HG03097 (cell line): ENCODE measurements around the gene DRC1.

Experiments
- ATAC-seq: cut with Tn5 transposase; IDR thresholded peaks from one replicate; pipeline ENCODE4 v1.9.1; 2021; ENCODE audit not compliant: unreplicated experiment, low FRiP score

The DRC1 gene

GRCh38 chr2:26475037-26475436 is 73.3 kb downstream of the DRC1 start:
- no peak for ATAC-seq

- ATAC-seq = no peak
These were observed 74.2 kb downstream of the DRC1 start for GRCh38 chr2:26475832-26476501.

- ATAC-seq = no peak
These were observed 75.6 kb downstream of the DRC1 start for GRCh38 chr2:26477126-26477910.

GRCh38 chr2:26477911-26478253 is 76.2 kb downstream of the DRC1 start, which contains the start of gene OTOF:
Gene OTOF (minus strand): TSS chr2:26478124.
- ATAC-seq = no peak

GRCh38 chr2:26478366-26478765 is 76.6 kb downstream of the DRC1 start:
- no peak for ATAC-seq

- no peak for ATAC-seq
These were observed 77.5 kb downstream of the DRC1 start for GRCh38 chr2:26479131-26479788.

- ATAC-seq = no peak
These were observed 78.3 kb downstream of the DRC1 start for GRCh38 chr2:26479789-26480565.

GRCh38 chr2:26480566-26481423 is 79.1 kb downstream of the DRC1 start:
- ATAC-seq = no peak

- no peak for ATAC-seq
These were observed 80.0 kb downstream of the DRC1 start for GRCh38 chr2:26481706-26482105.

- no peak for ATAC-seq
These were observed 80.7 kb downstream of the DRC1 start for GRCh38 chr2:26482211-26483026.

- ATAC-seq = no peak
These were observed 81.3 kb downstream of the DRC1 start for GRCh38 chr2:26483027-26483326.

- no peak for ATAC-seq
These were observed 81.8 kb downstream of the DRC1 start for GRCh38 chr2:26483516-26483915.

GRCh38 chr2:26483957-26484565 is 82.3 kb downstream of the DRC1 start:
- no peak for ATAC-seq

- ATAC-seq = no peak
These were observed 82.9 kb downstream of the DRC1 start for GRCh38 chr2:26484579-26484978.

- no peak for ATAC-seq
These were observed 83.4 kb downstream of the DRC1 start for GRCh38 chr2:26485099-26485498.

- no peak for ATAC-seq
These were observed 84.2 kb downstream of the DRC1 start for GRCh38 chr2:26485725-26486418.

- no peak for ATAC-seq
These were observed 85.1 kb downstream of the DRC1 start for GRCh38 chr2:26486789-26487188.

GRCh38 chr2:26487192-26487591 is 85.5 kb downstream of the DRC1 start:
- ATAC-seq = no peak
